Neutrophil (primary cell): ENCODE results near the gene WAPL.

Experiments
- H3K27ac ChIP-seq: fragments of 200-600 bp; sonication (generic); 2 replicates; pipeline ENCODE4 v1.5.1; 2016; ENCODE audit warnings: mild to moderate bottlenecking, moderate library complexity
- H3K27me3 ChIP-seq: fragments of 200-600 bp; sonication (generic); 2 replicates; pipeline ENCODE4 v1.6.0; 2016; ENCODE audit warnings: mild to moderate bottlenecking
- H3K36me3 ChIP-seq: fragments of 200-600 bp; sonication (generic); 2 replicates; pipeline ENCODE4 v1.5.1; 2017
- H3K4me1 ChIP-seq, 2 experiments: fragments of 200-600 bp in 1 of 2; sonication (generic) in 1 of 2; 1 replicate in 1 of 2; 2 replicates in 1 of 2; pipeline versions ENCODE4 v1.5.1 to v1.6.1; 2013 to 2016; ENCODE audit warnings: low read depth in 1 of 2, low read length in 1 of 2, mild to moderate bottlenecking in 1 of 2, moderate library complexity in 1 of 2; ENCODE audit not compliant: control insufficient read depth in 1 of 2, insufficient read depth in 1 of 2
- H3K4me3 ChIP-seq, 2 experiments: fragments of 200-600 bp in 1 of 2; sonication (generic) in 1 of 2; 1 replicate in 1 of 2; 2 replicates in 1 of 2; pipeline ENCODE4 v1.5.1; 2013 to 2016; ENCODE audit warnings: low read depth in 1 of 2, low read length in 1 of 2, mild to moderate bottlenecking in 1 of 2, moderate library complexity in 1 of 2
- H3K9me3 ChIP-seq: fragments of 200-600 bp; sonication (generic); 2 replicates; pipeline ENCODE4 v1.5.1; 2016
- TF ChIP-seq, protein P1 (sequence below): fragments of 200-600 bp; sonication (generic); IDR thresholded peaks from 2 replicates; pipeline ENCODE4 v1.5.1; 2016; ENCODE audit warnings: antibody characterized with exemption

WAPL gene

DNA sequence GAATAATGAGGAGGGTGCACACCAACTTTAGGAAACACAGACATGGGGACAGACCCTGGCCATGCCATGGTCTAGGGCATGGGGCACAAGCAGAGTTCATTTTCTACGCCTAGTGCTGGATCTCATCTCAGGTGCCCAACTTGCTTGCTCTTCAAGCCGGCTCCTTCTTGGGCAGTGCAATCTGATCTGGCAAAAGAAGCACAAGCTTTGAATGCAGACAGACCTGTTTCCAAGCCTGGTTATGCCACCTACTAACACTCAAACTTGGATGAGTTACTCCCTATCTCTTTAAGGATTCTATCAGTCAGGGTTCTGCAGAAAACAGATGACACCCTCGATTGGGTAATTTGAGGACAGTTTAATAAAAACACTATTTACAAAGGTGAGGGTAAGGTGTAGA is 34.9 kb upstream of the WAPL start:
- Histone ChIP-seq H3K4me3 (no peak overlapping the region), H3K27me3 (no peaks in the 10 kb centered on the region), H3K4me1 (no peaks in the 10 kb centered on the region), H3K9me3 (no peaks in the 10 kb centered on the region), H3K27ac (no peak overlapping the region), H3K36me3 (no peaks in the 10 kb centered on the region)
- TF ChIP-seq, protein P1, sequence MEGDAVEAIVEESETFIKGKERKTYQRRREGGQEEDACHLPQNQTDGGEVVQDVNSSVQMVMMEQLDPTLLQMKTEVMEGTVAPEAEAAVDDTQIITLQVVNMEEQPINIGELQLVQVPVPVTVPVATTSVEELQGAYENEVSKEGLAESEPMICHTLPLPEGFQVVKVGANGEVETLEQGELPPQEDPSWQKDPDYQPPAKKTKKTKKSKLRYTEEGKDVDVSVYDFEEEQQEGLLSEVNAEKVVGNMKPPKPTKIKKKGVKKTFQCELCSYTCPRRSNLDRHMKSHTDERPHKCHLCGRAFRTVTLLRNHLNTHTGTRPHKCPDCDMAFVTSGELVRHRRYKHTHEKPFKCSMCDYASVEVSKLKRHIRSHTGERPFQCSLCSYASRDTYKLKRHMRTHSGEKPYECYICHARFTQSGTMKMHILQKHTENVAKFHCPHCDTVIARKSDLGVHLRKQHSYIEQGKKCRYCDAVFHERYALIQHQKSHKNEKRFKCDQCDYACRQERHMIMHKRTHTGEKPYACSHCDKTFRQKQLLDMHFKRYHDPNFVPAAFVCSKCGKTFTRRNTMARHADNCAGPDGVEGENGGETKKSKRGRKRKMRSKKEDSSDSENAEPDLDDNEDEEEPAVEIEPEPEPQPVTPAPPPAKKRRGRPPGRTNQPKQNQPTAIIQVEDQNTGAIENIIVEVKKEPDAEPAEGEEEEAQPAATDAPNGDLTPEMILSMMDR: no peak

DNA sequence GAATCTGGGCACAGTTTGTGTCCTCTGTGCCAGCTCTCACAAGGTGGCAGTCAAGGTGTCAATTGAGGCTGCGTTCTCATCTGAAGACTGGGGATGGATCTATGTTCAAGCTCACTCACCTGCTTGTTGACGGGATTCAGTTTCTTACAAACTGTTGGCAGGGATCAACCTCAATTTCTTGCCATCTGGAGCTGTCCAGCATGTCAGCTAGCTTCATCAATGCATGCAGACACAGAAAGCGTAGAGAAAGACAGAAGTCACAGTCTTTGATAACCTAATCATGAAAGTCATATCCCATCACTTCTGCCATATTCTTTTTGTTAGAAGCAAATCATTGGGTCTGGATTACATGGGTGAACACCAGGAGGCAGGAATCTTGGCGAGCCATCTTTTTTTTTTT is 32.0 kb upstream of the WAPL start:
- TF ChIP-seq, protein P1: no peak
- Histone ChIP-seq H3K9me3 (no peaks in the 10 kb centered on the region), H3K27me3 (no peaks in the 10 kb centered on the region), H3K4me1 (no peaks in the 10 kb centered on the region), H3K4me3 (no peak overlapping the region), H3K36me3 (no peaks in the 10 kb centered on the region), H3K27ac (no peak overlapping the region)

DNA sequence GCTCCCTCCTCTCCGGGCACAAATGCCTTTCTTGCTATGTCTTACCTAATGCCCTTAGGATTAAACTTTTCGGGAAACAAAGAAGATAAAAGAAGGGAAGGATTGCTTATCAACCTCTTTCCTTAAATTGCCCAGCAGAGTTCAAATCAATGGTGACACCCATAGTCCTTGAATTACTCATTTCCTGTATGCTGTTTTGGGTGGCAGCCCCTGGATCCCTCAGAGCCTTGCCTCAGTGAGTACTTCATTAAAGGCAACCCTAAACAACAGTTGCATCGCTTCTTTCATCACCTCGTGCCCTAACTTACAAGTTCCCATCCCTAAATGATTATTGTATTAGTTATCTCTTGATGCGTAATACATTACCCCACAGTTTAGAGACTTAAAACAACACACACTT is 31.6 kb upstream of the WAPL start:
- H3K27me3 ChIP-seq: no peaks in the 10 kb centered on the region
- no peaks in the 10 kb centered on the region for H3K36me3 ChIP-seq
- no peaks in the 10 kb centered on the region for H3K9me3 ChIP-seq
- H3K4me1 ChIP-seq: no peaks in the 10 kb centered on the region
- no peak overlapping the region for H3K27ac ChIP-seq
- no peak overlapping the region for H3K4me3 ChIP-seq
- TF ChIP-seq, protein P1: no peak

DNA sequence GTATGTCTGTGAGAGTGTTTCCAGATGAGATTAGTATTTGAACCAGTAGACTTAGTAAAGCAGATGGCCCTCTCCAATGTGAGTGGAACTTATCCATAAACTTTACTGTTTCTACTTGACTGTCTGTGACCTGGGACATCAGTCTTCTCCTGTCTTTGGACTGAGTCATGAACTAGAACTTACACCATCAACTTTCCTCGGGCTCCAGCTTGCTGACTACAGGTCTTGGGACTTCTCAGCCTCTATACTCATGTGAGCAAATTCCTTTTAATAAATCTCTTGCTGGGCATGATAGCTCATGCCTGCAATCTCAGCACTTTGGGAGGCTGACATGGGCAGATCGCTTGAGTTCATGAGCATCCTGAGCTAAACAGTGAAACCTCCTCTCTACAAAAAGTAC is 25.7 kb upstream of the WAPL start:
- Histone ChIP-seq H3K4me3 (no peak overlapping the region), H3K4me1 (no peaks in the 10 kb centered on the region), H3K36me3 (no peaks in the 10 kb centered on the region), H3K9me3 (no peaks in the 10 kb centered on the region), H3K27ac (no peak overlapping the region), H3K27me3 (no peaks in the 10 kb centered on the region)
- TF ChIP-seq, protein P1: no peak

GRCh38 chr10:86545101-86545500 is 23.5 kb upstream of the WAPL start:
- no peaks in the 10 kb centered on the region for H3K9me3 ChIP-seq
- no peaks in the 10 kb centered on the region for H3K4me1 ChIP-seq
- TF ChIP-seq, protein P1: no peak

DNA sequence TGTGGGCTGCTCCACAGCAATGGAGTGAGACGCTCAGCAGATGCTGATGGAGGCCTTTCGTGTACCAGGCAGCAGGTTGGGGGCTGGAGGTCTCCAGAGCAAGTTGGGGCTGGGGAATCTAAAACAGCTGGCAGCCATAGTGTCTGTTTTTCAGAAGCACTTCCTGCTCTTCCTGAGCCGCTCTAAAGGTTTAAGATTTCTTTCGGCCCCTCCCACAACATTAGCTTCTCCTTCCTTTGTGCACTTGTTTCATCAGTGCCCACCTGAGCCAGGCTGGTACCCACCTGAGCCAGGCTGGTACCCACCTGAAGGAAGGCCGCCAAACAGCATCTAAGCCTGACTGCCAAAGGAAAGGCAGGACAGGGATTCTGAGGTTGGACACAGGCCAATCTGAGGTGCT is 18.4 kb upstream of the WAPL start:
- no peaks in the 10 kb centered on the region for H3K36me3 ChIP-seq
- H3K27ac ChIP-seq: no peak overlapping the region
- H3K4me1 ChIP-seq: peaks cover 12 to 13% of the 10 kb centered on the region in 2 experiments
- H3K9me3 ChIP-seq: no peaks in the 10 kb centered on the region
- H3K27me3 ChIP-seq: peaks cover 32% of the 10 kb centered on the region
- H3K4me3 ChIP-seq: no peak overlapping the region
- TF ChIP-seq, protein P1: no peak

More at GRCh38 chr10:86545101-86545500, 23.5 kb upstream of the WAPL start:
- H3K27ac ChIP-seq: no peak overlapping the region
- no peak overlapping the region for H3K4me3 ChIP-seq
- H3K36me3 ChIP-seq: no peaks in the 10 kb centered on the region
- H3K27me3 ChIP-seq: no peaks in the 10 kb centered on the region
